ENCODE results near the gene VPS9D1. TPM values are rescaled to one million over a fixed set of nuclear protein-coding genes. Genes with fewer than 3 reads are reported as not detected.

VPS9D1 gene
- total RNA-seq, 1 donor from 2014 or later = 1.6 TPM

DNA sequence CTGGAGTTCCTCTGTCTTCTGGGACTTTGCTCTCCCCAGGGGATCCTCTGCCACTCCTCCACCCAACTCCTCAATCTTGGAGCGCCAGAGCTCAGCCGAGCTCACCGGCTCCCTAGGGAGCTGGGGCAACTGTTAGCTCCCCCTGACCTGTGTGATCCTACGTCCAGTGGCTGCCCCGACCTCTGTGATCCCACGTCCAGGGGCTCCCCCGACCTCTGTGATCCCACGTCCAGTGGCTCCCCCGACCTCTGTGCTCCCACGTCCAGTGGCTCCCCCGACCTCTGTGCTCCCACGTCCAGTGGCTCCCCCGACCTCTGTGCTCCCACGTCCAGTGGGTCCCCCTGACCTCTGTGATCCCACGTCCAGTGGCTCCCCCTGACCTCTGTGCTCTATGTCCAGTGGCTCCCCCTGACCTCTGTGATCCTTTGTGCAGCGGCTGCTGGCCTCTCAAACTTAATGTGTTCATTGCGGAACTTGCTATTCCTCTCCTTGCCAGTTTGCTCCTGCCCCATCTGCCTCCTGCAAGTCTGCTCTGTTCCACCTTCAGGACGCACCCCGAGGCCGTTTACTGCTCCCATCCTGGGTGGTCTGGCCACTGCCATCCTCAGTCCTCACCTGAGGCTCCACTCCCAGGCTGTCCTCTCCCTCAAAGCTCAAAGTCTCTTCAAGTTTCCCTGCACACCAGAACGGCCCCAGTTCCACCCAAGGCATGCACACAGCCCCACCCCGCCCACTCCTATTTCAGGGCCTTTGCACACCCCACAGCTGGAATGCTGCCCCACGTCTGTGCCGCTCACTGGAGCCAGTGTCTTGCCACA is 2.8 kb downstream of the VPS9D1 start:
- no peaks in the 10 kb centered on the region for H3K79me2 ChIP-seq (ENCODE audit: low read depth)
- peaks cover 29% of the 10 kb centered on the region for H3F3A ChIP-seq (ENCODE audit: low read depth)
- Mint-ChIP-seq H3K27ac (no peak overlapping the region), H3K9me3 (no peaks in the 10 kb centered on the region), H3K4me1 (peaks cover 21% of the 10 kb centered on the region), H3K4me3 (peak overlapping the region; percentile 71), H3K36me3 (peaks cover 6% of the 10 kb centered on the region), H3K27me3 (ENCODE audit: insufficient read depth, low read depth) (peaks cover 19% of the 10 kb centered on the region)
- peaks cover 15% of the 10 kb centered on the region for H4K20me1 ChIP-seq (ENCODE audit: low read depth)
- H3K27ac ChIP-seq = no peak overlapping the region
- H3K4me1 ChIP-seq = peaks cover 9% of the 10 kb centered on the region
- H3K9me3 ChIP-seq (ENCODE audit: low read depth) = no peaks in the 10 kb centered on the region
- H3K4me2 ChIP-seq = no peak overlapping the region
- TF ChIP-seq EZH2phosphoT487 (IDR thresholded peaks at IDR 0.05) (no peak), EZH2 (IDR thresholded peaks at IDR 0.05) (no peak)
- TF ChIP-seq, protein P1, sequence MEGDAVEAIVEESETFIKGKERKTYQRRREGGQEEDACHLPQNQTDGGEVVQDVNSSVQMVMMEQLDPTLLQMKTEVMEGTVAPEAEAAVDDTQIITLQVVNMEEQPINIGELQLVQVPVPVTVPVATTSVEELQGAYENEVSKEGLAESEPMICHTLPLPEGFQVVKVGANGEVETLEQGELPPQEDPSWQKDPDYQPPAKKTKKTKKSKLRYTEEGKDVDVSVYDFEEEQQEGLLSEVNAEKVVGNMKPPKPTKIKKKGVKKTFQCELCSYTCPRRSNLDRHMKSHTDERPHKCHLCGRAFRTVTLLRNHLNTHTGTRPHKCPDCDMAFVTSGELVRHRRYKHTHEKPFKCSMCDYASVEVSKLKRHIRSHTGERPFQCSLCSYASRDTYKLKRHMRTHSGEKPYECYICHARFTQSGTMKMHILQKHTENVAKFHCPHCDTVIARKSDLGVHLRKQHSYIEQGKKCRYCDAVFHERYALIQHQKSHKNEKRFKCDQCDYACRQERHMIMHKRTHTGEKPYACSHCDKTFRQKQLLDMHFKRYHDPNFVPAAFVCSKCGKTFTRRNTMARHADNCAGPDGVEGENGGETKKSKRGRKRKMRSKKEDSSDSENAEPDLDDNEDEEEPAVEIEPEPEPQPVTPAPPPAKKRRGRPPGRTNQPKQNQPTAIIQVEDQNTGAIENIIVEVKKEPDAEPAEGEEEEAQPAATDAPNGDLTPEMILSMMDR (IDR thresholded peaks at IDR 0.05) = no peak
- no peaks in the 10 kb centered on the region for H3K36me3 ChIP-seq
- DNase-seq (ENCODE audit: low spot score) = no peak
- no peak overlapping the region for H3K4me3 ChIP-seq
- peaks cover 32% of the 10 kb centered on the region for H3K27me3 ChIP-seq
- no peak overlapping the region for H3K9ac ChIP-seq
- H2AFZ ChIP-seq (replicated peaks) = no peak overlapping the region

GRCh38 chr16:89716916-89717687 is 3.6 kb downstream of the VPS9D1 start:
- H4K20me1 ChIP-seq (ENCODE audit: low read depth) = peaks cover 7% of the 10 kb centered on the region
- DNase-seq (ENCODE audit: low spot score) = no peak
- Mint-ChIP-seq H3K9me3 (no peaks in the 10 kb centered on the region), H3K27ac (no peak overlapping the region), H3K36me3 (peaks cover 3% of the 10 kb centered on the region), H3K4me1 (peaks cover 16% of the 10 kb centered on the region), H3K27me3 (ENCODE audit: insufficient read depth, low read depth) (peaks cover 16% of the 10 kb centered on the region), H3K4me3 (no peak overlapping the region)
- no peak overlapping the region for H3K27ac ChIP-seq
- no peak overlapping the region for H3K4me2 ChIP-seq
- no peak overlapping the region for H2AFZ ChIP-seq (replicated peaks)
- TF ChIP-seq, protein P1 (IDR thresholded peaks at IDR 0.05) = no peak
- no peak for TF ChIP-seq EZH2 (IDR thresholded peaks at IDR 0.05)
- TF ChIP-seq EZH2phosphoT487 (IDR thresholded peaks at IDR 0.05) = no peak
- H3K4me1 ChIP-seq = peaks cover 6% of the 10 kb centered on the region
- H3K36me3 ChIP-seq = no peaks in the 10 kb centered on the region
- peaks cover 24% of the 10 kb centered on the region for H3K27me3 ChIP-seq
- H3K9ac ChIP-seq = no peak overlapping the region
- H3K9me3 ChIP-seq (ENCODE audit: low read depth) = no peaks in the 10 kb centered on the region
- H3K4me3 ChIP-seq = no peak overlapping the region
- peaks cover 23% of the 10 kb centered on the region for H3F3A ChIP-seq (ENCODE audit: low read depth)
- no peaks in the 10 kb centered on the region for H3K79me2 ChIP-seq (ENCODE audit: low read depth)

GRCh38 chr16:89716493-89716892 is 4.2 kb downstream of the VPS9D1 start:
- Histone ChIP-seq H3F3A (ENCODE audit: low read depth) (peaks cover 17% of the 10 kb centered on the region), H3K4me1 (peaks cover 3% of the 10 kb centered on the region), H2AFZ (replicated peaks) (no peak overlapping the region), H3K36me3 (no peaks in the 10 kb centered on the region), H3K9ac (no peak overlapping the region), H3K27me3 (peaks cover 18% of the 10 kb centered on the region), H3K27ac (no peak overlapping the region), H3K9me3 (ENCODE audit: low read depth) (no peaks in the 10 kb centered on the region), H4K20me1 (ENCODE audit: low read depth) (peaks cover 1% of the 10 kb centered on the region), H3K79me2 (ENCODE audit: low read depth) (no peaks in the 10 kb centered on the region), H3K4me2 (no peak overlapping the region), H3K4me3 (no peak overlapping the region)
- Mint-ChIP-seq H3K4me1 (peaks cover 16% of the 10 kb centered on the region), H3K27me3 (ENCODE audit: insufficient read depth, low read depth) (peaks cover 16% of the 10 kb centered on the region), H3K36me3 (peaks cover 3% of the 10 kb centered on the region), H3K27ac (peak overlapping the region; percentile 72), H3K4me3 (no peak overlapping the region), H3K9me3 (no peaks in the 10 kb centered on the region)
- TF ChIP-seq, protein P1 (IDR thresholded peaks at IDR 0.05) = no peak
- TF ChIP-seq EZH2 (IDR thresholded peaks at IDR 0.05) (no peak), EZH2phosphoT487 (IDR thresholded peaks at IDR 0.05) (no peak)
- no peak for DNase-seq (ENCODE audit: low spot score)
